Sigmoid colon (tissue), 4 donors: ENCODE measurements around the gene SNTA1.

Source experiments
- POLR2A ChIP-seq, 2 donors: fragments of 450-650 bp; IDR thresholded peaks; one replicate each; pipeline ENCODE4 v1.6.1; 2016; ENCODE audit warnings: antibody characterized with exemption in 2 of 2, mild to moderate bottlenecking in 2 of 2, moderate library complexity in 2 of 2
- POLR2AphosphoS5 ChIP-seq, 4 donors: sonication (generic); formaldehyde crosslinking; IDR thresholded peaks; one replicate each; pipeline ENCODE4 v1.6.1; 2017; ENCODE audit warnings: antibody characterized with exemption in 4 of 4

GRCh38 chr20:33481431-33481941 is 37.9 kb upstream of the SNTA1 start:
- TF ChIP-seq POLR2A (IDR thresholded peaks at IDR 0.05) = no peak
- no peak for TF ChIP-seq POLR2AphosphoS5 (IDR thresholded peaks at IDR 0.05)
